CD4-positive, alpha-beta T cell treated with Interleukin-4 for 1 hour (primary cell): ENCODE data around the gene SLC24A1.
"Not testable (repeated sequence)": the region's sequence is repeated elsewhere in the genome, so short reads cannot be mapped to it uniquely, and the experiment has no call there.

ENCODE experiments used
- DNase-seq, 2 donors: peaks; one replicate each; pipeline ENCODE4 v3.0.0-alpha.2; 2020 to 2022

Gene SLC24A1

GRCh38 chr15:65621638-65622037 is at the start of gene SLC24A1:
Gene SLC24A1, plus strand, starts transcription at chr15:65621938. Its CDS starts 2,143 bp downstream, at chr15:65624081.
- no peak for DNase-seq

DNA sequence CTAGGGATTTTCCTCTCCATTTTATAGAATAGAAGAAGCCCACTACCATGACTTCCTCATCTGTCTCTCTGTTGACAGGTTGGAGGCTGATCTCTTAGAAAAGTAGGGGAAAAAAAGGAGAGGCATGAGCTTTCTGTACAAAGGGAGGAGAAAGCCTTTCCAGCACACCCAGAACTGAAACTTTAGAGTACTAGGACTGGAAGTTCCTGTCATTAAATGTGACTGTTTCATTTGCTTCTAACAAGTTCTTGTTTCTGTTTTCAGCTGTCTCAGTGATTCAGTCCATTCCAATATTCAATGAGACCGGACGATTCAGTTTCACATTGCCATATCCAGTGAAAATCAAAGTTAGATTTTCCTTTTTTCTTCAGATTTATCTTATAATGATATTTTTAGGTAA is 49.8 kb upstream of the SLC24A1 start:
- no peak for DNase-seq

GRCh38 chr15:65576664-65577063 is 45.1 kb upstream of the SLC24A1 start:
- DNase-seq: no peak

GRCh38 chr15:65577129-65577996 is 44.4 kb upstream of the SLC24A1 start:
- no peak for DNase-seq

GRCh38 chr15:65578904-65579728 is 42.6 kb upstream of the SLC24A1 start:
- DNase-seq: no peak

DNA sequence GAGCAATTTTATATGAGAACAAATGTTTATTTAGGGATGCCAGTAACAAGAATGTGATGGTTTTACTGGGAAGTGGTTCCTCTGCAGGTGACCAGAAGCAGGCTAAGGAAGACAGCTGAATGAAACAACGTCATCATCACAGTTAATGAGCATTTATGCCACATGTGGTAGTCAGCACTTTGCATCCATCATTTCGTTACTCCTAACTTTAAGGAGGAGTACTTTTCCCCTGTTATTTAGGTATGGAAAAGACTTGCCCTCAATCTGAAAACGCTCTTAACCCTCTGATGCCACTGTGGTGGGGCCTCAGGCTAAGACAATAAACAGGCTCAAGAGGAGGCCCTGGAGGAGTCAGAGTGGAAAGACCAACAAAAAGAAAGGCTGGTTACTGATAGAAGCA is 42.0 kb upstream of the SLC24A1 start:
- no peak for DNase-seq

DNA sequence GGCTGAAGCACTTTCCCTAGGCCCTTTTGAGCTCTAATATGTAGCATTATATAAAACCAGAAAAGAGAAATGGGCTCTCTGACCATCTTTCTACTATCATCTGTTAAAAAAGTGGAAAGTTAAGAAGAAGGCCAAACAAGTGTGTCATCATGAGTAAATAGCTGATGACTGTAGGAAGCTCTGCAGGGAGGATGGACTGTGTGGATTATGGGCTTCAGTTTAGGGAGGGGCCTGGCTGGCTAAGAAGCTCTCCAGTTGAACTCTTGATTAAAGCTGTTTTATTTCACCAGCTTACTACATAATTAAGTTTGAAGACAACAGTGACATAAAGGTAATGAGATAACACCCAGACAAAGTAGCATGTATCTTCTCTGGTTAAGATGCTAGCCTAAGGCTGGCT is 41.5 kb upstream of the SLC24A1 start:
- no peak for DNase-seq

DNA sequence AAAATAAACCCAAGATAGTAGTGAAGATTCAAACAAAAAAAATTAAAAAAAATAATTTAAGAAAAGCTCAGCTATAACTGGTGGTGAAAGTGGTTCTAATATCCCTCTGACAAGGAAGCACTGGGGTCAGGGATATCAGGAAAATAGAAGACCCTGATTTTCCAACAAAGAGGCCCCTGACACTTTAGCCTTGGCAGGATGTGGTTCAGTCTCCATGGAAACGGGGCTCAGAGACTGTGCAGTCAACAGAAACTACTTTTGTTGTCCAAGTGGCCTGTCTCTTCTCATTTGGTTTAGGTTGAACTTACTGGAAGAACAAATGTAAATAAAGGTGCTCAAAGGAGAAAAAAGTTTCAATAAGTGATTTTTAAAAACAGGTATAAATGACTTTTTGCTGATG is 38.0 kb upstream of the SLC24A1 start:
- DNase-seq: peak; percentile 61 to 77

GRCh38 chr15:65584241-65584640 is 37.5 kb upstream of the SLC24A1 start:
- DNase-seq: no peak

DNA sequence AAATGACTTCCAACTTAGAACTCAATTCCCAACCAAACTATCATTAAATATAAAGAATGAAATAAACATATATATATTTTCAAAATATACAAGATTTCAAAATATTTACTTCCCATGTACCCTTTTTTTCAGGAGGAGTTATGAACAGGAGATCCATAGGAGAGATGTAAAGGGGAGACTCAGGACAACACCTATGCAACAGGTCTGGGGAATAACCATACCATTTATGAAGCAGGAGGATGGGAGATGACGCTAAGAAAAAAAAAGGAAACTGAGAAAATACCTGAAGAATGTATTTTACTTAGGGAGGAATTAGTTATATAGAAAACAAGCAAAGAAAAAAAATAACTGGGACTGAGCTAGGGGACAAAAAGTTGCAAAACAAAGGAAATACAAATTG is 34.6 kb upstream of the SLC24A1 start:
- DNase-seq: no peak

DNA sequence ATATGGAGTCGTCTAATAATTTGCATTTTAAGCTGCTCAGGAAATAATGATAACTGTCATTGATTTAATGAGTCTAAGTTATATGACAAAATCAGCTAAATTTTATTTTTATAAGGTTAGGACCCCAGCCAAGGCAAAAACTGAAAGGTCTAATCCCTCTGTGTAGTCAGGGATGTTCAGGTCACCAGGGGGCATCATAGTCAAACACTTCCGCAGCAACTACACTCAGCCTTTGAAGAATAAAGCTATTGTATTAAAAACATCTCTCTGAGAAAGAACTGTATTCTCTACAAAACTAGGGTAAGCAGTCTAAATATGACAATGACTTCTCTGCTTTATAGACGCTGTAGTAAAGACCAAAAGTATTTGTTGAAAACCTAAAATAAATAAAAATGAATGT is 25.8 kb upstream of the SLC24A1 start:
- DNase-seq: peak in 1 of 2 donors; percentile 34

DNA sequence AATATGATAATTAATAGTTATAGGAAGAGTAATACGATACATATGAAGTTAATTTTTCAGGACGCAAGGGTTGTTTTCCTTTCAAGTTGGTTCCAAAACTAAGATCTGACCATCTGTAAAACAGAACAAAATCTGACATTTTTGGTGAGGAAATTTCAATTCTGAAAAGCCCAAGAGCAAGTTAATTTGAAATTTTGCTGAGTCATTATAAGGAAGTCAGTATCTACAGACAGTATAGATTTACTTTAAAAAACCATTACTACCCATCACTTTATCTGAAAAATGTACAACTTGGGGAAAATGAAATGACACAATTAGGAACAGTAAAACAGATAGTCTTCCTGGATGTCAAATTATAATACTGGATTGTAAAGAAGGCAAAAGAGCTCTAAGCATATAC is 23.3 kb upstream of the SLC24A1 start:
- DNase-seq: no peak

GRCh38 chr15:65599677-65600076 is 22.1 kb upstream of the SLC24A1 start:
- no peak for DNase-seq

- DNase-seq: no peak
These were observed 18.6 kb upstream of the SLC24A1 start for GRCh38 chr15:65603134-65603533.

GRCh38 chr15:65603559-65603958 is 18.2 kb upstream of the SLC24A1 start:
- DNase-seq: no peak

DNA sequence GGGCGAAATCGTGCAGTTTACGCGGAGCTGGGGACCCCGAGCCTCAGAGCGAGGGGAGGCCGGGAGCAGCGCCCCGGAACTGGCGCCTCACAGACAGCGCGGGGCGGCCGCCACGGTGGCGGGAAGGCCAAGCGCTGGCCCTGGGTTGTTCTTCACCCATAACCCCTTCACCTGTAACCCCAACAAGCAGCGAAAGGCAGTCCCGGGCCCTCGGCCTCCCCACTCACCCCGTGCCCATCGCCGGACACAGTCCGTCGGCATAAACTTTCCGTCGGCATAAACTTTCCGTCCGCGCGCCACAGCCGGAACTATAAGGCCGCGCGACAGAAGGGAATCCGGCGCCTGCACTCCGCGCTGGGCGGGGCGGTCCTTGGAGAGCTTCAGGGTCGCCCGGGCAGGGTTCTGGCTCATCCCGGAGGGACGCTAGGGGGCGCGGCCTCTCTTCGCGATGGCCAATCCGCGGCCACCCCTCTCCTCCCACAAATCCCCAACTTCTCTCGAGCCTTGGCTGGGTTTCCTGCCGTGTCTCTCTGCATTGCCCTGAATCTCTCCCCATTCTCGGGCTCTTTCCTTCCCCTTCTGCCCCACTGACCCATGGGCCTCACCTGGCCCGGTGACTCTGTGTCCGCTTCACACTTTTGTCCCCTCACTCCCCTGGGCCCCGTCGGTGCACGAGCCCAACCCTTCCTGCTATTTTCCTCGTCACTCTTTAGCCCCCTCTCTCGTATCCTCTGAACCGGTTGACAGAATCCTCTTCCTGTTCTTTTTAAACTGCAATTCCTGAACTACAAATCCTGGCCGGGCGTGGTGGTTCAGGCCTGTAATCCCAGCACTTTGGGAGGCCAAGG is 10.6 kb upstream of the SLC24A1 start, which contains the start of gene INTS14:
INTS14 (minus strand) TSS at position 261 of the 848 bp plus-strand sequence. CDS start 3,751 bp downstream, outside the sequence.
- DNase-seq: peak; percentile 92

DNA sequence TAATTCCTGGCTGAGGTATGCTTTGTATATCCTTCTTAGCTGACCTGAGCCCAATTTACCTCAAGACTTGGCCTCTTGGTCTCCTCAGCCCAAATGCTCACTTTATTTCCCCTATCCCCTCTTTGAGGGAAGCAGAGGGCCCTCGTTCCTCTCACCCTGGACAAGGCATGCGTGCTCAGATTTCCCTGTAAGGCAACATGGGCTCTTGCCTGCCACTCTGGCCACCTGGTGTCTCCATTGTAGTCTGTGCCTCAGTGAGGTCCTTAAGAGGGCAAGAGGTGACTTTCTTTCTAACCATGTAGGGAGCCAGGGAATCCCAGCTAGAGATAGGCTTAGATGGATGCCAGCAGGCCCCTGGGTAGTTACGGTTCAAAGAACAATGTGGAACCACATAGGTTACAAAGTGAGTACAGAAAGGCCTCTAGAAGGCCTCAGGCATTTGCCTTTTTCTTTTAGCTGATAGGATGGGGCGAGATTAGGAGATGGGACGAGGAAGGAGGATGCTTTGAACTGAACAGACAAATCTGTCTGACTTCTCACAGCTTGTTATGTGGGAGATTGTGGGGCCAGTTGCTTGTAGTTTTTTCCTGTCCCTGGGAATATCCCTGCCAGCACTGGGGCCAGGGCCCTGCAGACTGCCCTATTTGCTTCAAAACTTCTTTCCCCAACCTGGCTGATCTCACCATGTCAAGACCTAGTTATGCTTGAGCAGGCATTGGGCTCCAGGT is 9.7 kb upstream of the SLC24A1 start:
- no peak for DNase-seq

DNA sequence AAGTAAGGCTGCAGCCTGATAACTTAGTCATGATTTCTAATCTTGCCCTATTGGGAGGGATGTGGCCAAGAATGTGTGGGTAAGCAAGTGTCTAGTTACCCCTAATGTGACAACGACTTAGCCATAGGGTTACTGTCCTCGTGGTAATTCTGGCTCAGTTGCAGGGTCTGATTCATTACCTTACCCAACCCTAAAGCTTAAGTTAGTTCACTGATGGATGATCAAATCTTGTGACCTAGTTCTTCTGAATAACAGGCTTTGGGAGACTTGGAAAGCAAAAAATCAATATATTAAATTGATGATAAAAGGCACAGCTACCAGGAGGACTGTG is 9.2 kb upstream of the SLC24A1 start:
- DNase-seq: no peak

DNA sequence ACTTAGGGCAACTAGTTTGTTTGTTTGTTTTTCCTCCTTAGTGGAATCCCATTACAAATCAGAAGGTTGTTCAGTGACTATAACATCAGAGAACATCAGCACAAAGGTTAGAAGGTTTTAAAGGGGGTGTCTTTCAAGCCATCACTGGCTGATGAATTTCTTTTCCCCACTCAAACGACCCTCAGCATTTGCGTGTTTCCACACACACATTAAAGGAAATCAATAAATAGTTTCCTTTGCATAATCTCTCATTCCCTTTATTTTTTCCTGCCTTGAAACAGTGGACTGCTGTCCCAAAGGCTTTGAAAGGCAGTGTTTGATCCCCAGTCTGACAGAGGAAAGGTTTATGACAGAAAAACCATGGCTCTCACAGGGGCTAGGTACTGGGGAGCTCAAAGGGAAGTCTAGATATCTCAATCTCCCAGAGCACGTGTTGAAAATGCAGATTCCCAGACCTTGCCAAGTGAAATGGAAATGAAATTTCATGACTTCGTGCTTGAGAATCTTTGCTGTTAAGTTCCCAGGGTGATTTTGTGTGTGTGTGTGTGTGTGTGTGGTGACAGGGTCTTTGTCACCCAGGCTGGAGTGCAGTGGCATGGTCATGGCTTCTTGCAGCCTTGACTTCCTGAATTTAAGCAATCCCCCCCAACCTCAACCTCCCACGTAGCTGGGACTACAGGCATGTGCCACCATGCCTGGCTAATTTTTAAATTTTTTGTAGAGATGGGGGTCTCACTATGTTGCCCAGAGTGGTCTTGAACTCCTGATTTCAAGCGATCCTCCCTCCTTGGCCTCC is 8.6 kb upstream of the SLC24A1 start:
- DNase-seq: no peak

- DNase-seq: not testable (repeated sequence)
These were observed 5.9 kb upstream of the SLC24A1 start for GRCh38 chr15:65615887-65616286.

GRCh38 chr15:65618560-65619109 is 3.1 kb upstream of the SLC24A1 start:
- no peak for DNase-seq
